Neural cell (in vitro differentiated cells): ENCODE data around the gene SLC25A29.

Experiments
- EP300 ChIP-seq: fragments of 450-650 bp; conservative IDR thresholded peaks from 2 replicates; pipeline ENCODE4 v1.6.1; 2014; ENCODE audit warnings: antibody characterized with exemption, mild to moderate bottlenecking, moderate library complexity; ENCODE audit not compliant: poor library complexity, severe bottlenecking
- EZH2 ChIP-seq: fragments of 200-600, 300-800 bp; shearing (Covaris generic), sonication (generic); IDR thresholded peaks from 2 replicates; pipeline ENCODE4 v1.6.1; 2014; ENCODE audit warnings: antibody characterized with exemption, low read length, borderline replicate concordance, mild to moderate bottlenecking; ENCODE audit not compliant: insufficient read depth, poor library complexity, severe bottlenecking
- MXI1 ChIP-seq: fragments of 450-650 bp; conservative IDR thresholded peaks from 2 replicates; pipeline ENCODE4 v1.6.1; 2014; ENCODE audit warnings: antibody characterized with exemption, mild to moderate bottlenecking; ENCODE audit not compliant: poor library complexity, severe bottlenecking
- POLR2AphosphoS5 ChIP-seq: IDR thresholded peaks from 2 replicates; pipeline ENCODE4 v1.6.1; 2012
- RAD21 ChIP-seq: fragments of 450-650 bp; conservative IDR thresholded peaks from 2 replicates; pipeline ENCODE4 v1.6.1; 2014; ENCODE audit warnings: antibody characterized with exemption, mild to moderate bottlenecking, moderate library complexity
- SMC3 ChIP-seq: fragments of 450-650 bp; conservative IDR thresholded peaks from 2 replicates; pipeline ENCODE4 v1.6.1; 2014; ENCODE audit warnings: antibody characterized with exemption, mild to moderate bottlenecking, moderate library complexity; ENCODE audit not compliant: poor library complexity
- TF ChIP-seq, protein P1 (sequence below): fragments of 450-650 bp; IDR thresholded peaks from 2 replicates; pipeline ENCODE4 v1.5.1; 2014; ENCODE audit warnings: antibody characterized with exemption, mild to moderate bottlenecking, moderate library complexity; ENCODE audit not compliant: poor library complexity, severe bottlenecking
- TF ChIP-seq, protein P2 (sequence below): IDR thresholded peaks from 2 replicates; pipeline ENCODE4 v1.6.1; 2012; ENCODE audit warnings: borderline replicate concordance

DNA sequence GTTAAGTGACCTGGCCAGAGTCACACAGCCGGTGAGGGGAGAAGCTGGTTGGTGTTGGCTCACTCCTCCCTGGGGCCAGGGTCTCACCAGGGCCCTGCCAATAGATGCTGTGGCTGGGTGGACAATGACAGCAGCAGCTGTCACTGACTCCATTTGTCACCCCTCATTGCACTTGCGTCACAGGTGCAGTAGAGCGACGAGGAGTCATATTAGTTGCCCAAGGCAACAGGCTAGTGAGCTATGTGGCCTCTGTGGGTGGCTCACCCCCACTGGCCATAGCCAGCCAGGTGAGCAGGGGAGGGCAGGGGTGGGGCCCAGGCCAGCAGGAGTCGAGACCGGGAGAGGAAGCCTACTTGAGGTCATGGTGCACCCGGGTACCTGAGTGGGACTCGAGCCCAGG lies 26.6 kb upstream of the SLC25A29 start:
- TF ChIP-seq, protein P1, sequence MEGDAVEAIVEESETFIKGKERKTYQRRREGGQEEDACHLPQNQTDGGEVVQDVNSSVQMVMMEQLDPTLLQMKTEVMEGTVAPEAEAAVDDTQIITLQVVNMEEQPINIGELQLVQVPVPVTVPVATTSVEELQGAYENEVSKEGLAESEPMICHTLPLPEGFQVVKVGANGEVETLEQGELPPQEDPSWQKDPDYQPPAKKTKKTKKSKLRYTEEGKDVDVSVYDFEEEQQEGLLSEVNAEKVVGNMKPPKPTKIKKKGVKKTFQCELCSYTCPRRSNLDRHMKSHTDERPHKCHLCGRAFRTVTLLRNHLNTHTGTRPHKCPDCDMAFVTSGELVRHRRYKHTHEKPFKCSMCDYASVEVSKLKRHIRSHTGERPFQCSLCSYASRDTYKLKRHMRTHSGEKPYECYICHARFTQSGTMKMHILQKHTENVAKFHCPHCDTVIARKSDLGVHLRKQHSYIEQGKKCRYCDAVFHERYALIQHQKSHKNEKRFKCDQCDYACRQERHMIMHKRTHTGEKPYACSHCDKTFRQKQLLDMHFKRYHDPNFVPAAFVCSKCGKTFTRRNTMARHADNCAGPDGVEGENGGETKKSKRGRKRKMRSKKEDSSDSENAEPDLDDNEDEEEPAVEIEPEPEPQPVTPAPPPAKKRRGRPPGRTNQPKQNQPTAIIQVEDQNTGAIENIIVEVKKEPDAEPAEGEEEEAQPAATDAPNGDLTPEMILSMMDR: no peak
- TF ChIP-seq SMC3 (no peak), EZH2 (no peak), RAD21 (no peak), EP300 (no peak), POLR2AphosphoS5 (no peak), MXI1 (no peak)
- TF ChIP-seq, protein P2, sequence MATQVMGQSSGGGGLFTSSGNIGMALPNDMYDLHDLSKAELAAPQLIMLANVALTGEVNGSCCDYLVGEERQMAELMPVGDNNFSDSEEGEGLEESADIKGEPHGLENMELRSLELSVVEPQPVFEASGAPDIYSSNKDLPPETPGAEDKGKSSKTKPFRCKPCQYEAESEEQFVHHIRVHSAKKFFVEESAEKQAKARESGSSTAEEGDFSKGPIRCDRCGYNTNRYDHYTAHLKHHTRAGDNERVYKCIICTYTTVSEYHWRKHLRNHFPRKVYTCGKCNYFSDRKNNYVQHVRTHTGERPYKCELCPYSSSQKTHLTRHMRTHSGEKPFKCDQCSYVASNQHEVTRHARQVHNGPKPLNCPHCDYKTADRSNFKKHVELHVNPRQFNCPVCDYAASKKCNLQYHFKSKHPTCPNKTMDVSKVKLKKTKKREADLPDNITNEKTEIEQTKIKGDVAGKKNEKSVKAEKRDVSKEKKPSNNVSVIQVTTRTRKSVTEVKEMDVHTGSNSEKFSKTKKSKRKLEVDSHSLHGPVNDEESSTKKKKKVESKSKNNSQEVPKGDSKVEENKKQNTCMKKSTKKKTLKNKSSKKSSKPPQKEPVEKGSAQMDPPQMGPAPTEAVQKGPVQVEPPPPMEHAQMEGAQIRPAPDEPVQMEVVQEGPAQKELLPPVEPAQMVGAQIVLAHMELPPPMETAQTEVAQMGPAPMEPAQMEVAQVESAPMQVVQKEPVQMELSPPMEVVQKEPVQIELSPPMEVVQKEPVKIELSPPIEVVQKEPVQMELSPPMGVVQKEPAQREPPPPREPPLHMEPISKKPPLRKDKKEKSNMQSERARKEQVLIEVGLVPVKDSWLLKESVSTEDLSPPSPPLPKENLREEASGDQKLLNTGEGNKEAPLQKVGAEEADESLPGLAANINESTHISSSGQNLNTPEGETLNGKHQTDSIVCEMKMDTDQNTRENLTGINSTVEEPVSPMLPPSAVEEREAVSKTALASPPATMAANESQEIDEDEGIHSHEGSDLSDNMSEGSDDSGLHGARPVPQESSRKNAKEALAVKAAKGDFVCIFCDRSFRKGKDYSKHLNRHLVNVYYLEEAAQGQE: no peak
